ENCODE measurements around the gene HOXB1.

The HOXB1 gene

DNA sequence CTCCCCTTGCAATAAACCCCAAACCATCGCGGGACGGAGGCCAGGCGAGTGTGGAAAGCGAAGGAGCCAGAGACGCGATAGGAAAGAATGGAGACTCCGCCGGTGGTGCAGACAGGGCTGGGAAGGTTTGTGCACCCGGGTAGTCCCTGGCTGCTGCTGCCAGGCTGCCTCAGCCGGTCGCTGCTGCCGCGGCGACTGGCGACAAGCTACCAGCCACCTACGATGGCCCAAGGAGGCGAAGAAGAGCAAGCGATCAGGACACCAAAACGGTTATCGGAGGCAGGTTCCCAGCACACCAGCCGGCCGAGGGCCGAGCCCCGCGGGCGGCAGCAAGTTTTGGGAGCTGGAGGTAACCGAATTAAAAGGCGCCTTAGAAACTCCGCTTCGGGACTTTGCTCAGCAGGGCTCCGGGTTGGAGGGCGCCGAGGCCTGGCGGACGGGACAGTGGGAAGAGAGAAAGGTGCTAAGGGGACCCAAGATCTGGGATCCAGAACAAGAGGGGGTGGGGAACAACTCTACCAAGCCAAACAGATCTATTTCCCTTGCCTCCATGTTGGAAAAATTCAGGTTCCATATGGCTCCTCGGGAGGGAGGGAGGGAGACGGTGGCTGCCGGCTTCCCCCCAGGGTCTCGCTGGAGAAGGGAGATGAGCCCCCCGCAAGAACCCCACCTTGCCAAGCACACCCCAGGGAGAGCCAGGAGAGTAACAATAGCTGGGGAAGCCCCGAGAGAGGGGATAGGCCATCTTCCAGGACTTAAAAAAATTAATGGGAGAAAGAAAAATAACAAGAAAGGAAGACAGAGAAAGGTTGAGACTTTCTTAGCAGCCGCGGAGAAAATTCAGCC, 23.8 kb upstream of the HOXB1 start:
- TF ChIP-seq, protein P1, sequence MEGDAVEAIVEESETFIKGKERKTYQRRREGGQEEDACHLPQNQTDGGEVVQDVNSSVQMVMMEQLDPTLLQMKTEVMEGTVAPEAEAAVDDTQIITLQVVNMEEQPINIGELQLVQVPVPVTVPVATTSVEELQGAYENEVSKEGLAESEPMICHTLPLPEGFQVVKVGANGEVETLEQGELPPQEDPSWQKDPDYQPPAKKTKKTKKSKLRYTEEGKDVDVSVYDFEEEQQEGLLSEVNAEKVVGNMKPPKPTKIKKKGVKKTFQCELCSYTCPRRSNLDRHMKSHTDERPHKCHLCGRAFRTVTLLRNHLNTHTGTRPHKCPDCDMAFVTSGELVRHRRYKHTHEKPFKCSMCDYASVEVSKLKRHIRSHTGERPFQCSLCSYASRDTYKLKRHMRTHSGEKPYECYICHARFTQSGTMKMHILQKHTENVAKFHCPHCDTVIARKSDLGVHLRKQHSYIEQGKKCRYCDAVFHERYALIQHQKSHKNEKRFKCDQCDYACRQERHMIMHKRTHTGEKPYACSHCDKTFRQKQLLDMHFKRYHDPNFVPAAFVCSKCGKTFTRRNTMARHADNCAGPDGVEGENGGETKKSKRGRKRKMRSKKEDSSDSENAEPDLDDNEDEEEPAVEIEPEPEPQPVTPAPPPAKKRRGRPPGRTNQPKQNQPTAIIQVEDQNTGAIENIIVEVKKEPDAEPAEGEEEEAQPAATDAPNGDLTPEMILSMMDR (IDR thresholded peaks at IDR 0.05; ENCODE audit: low read depth, low read length), result no peak
- DNase-seq (ENCODE audit: low read depth, low spot score), result no peak
- peak overlapping the region; percentile 51 for H3K4me3 ChIP-seq (ENCODE audit: low read depth, low read length)
- in situ Hi-C loops (cut with HindIII; ENCODE audit: low sequenced_read_pairs), result no loop called here

DNA sequence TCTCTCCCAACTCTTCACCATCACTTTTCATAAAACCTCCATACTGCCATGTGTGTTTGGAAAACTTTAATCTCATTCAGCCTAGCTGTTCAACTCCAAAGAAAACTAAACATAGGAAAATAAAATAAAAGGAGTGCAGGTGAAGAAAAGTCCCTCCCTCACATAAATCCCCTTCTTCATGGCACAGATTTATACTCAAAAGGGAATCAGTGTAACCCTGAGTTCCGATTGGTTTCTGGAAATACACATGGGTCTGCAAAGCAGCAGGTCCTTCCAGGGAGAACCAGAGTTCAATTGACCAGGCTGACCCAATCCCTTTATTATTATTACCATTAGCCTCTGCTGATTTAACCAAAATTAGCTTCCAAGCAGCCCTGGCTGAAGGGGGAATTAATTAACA, 23.0 kb upstream of the HOXB1 start:
- in situ Hi-C loops (cut with HindIII; ENCODE audit: low sequenced_read_pairs), result no loop called here
- peak overlapping the region; percentile 51 for H3K4me3 ChIP-seq (ENCODE audit: low read depth, low read length)
- TF ChIP-seq, protein P1 (IDR thresholded peaks at IDR 0.05; ENCODE audit: low read depth, low read length), result no peak
- DNase-seq (ENCODE audit: low read depth, low spot score), result no peak

DNA sequence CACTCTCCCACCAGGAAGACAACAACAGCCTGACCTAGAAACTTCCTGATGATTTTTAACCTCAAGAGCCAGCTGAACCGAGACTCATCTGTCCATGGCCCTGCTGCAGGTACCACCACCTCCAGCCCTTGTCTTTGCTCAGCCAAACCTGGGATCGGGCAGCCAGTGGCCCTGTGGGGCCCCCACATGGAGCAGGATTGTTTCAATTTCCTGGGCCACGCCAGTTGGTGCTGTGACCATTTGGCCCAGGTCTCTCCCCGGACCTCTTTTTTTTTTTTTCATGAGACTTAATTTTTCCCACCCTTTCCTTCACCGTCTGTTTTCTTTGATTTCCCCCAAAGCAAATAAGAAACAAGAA, 22.4 kb upstream of the HOXB1 start:
- no peak for DNase-seq (ENCODE audit: low read depth, low spot score)
- peak overlapping the region; percentile 14 for H3K4me3 ChIP-seq (ENCODE audit: low read depth, low read length)
- TF ChIP-seq, protein P1 (IDR thresholded peaks at IDR 0.05; ENCODE audit: low read depth, low read length), result no peak
- in situ Hi-C loops (cut with HindIII; ENCODE audit: low sequenced_read_pairs), result no loop called here

DNA sequence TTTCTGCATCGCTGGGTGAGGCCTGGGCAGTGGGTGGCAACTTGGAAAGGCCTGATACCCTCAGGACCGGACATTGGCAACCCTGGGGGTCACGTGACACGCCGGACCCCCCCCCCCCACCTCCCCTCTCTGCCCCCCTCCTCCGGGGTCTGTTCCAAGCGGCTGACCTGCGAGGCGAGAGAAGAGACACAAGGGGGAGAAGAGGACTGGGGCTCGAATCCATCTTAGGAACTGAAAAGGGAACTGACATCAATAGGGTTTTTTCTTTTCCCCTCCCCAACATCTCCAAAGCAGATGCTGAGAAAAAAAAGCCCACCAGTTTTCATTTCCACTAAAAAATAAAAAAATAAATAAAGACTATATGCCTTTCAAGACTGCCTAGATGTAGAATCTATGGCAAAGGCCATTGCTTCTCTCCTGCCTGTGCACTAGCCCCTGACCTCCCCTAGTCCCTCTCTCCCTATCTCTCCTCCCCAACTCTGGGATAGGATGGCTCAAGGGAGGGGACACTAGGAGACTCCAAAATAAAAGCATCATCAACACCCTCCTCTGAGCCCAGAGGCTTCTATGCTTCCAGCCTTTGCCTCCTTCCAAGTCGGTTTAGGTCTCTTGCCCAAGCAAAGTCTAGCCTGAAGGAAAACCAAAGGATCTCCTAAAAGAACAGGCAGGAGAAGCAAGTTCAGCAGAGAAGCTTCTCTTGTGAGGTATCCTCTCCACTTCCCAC, 21.8 kb upstream of the HOXB1 start:
- peak; percentile 72 for DNase-seq (ENCODE audit: low read depth, low spot score)
- peak overlapping the region; percentile 16 for H3K4me3 ChIP-seq (ENCODE audit: low read depth, low read length)
- TF ChIP-seq, protein P1 (IDR thresholded peaks at IDR 0.05; ENCODE audit: low read depth, low read length), result no peak
- in situ Hi-C loops (cut with HindIII; ENCODE audit: low sequenced_read_pairs), result no loop called here

DNA sequence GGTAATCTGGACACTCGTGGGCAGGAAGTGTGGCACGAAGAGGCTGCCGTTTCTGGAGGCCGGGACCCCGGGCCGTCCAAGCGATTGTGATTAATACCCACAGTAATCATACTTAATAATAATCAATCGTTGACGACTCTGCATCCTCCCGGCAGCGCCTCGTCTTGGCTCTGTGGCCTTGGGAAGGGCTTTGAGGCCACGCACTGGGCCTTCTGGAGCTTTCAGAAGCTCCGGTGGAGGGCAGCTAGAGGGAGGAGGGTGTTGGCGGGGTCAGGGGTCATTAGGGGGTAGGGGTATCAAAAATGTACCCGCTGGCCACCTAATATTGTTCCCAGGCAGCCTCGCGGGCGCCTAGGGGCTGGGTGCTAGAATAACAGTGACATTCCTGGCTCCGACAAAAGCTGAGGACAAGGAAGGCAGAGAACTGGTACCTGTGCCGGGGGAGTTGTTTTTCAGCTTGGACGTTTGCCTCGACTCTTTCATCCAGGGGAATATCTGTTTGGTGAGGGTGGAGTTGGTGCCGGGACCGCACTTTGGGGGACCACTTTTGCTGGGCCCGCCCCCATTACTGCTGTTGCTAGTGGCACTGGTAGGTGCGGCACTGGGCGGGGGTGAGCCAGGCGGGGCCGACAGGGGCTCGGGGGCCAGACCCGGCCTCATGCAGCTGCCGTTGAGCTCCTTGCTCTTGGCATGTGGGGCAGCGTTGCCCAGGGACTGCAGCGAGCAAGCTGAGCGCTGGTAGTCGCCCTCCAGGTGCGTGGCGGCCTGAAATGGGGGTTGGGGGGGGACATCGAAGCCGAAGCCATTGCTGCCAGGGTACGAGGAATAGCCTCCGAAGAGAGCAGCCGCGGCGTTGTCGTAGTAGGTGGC, 21.0 kb upstream of the HOXB1 start:
- TF ChIP-seq, protein P1 (IDR thresholded peaks at IDR 0.05; ENCODE audit: low read depth, low read length), result peak; percentile 0
- peak overlapping the region; percentile 16 for H3K4me3 ChIP-seq (ENCODE audit: low read depth, low read length)
- in situ Hi-C loops (cut with HindIII; ENCODE audit: low sequenced_read_pairs), result no loop called here

DNA sequence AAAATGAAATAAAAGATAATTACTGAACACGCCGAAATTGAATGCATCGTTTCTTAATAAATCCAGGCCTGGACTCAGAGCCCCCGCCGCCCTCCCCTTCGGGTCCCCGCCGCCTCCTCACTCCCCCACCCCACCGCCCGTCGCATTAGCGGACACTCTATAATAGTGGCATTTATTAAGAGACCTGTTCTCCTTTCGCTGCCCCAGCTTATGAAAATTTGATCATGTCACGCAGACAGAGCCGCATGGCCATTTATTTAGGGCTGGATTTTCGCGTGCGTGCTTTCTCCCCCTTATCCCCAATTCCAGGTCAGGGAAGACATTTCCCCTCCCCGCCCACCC, 20.4 kb upstream of the HOXB1 start:
- peak; percentile 52 for DNase-seq (ENCODE audit: low read depth, low spot score)
- peak overlapping the region; percentile 16 for H3K4me3 ChIP-seq (ENCODE audit: low read depth, low read length)
- in situ Hi-C loops (cut with HindIII; ENCODE audit: low sequenced_read_pairs), result no loop called here
- TF ChIP-seq, protein P1 (IDR thresholded peaks at IDR 0.05; ENCODE audit: low read depth, low read length), result no peak

More for the DNA sequence above, 21.0 kb upstream of the HOXB1 start:
- peak; percentile 56 for DNase-seq (ENCODE audit: low read depth, low spot score)

All from astrocyte of the spinal cord (primary cell).